Fibroblast of skin of back (primary cell): ENCODE data around the gene C21orf58.

Experiments used
- DNase-seq: peaks from one replicate; pipeline ENCODE4 v3.0.0-alpha.2; 2013

C21orf58 gene

GRCh38 chr21:46294647-46295176 is 29.0 kb downstream of the C21orf58 start:
- DNase-seq, result peak; percentile 69

GRCh38 chr21:46291561-46291960 is 32.1 kb downstream of the C21orf58 start:
- DNase-seq, result no peak

GRCh38 chr21:46289655-46290179 is 34.0 kb downstream of the C21orf58 start:
- DNase-seq, result no peak

GRCh38 chr21:46287541-46287940 is 36.1 kb downstream of the C21orf58 start:
- DNase-seq, result no peak

- peak; percentile 76 for DNase-seq
Measured at GRCh38 chr21:46286648-46287002, 37.0 kb downstream of the C21orf58 start.

GRCh38 chr21:46285761-46286647 is 37.7 kb downstream of the C21orf58 start, which contains the start of gene YBEY:
Gene YBEY (plus strand): TSS chr21:46286342. CDS start chr21:46286914, 572 bp downstream.
- peak; percentile 94 for DNase-seq

- no peak for DNase-seq
Measured at GRCh38 chr21:46285206-46285661, 38.4 kb downstream of the C21orf58 start, which contains the start of gene MCM3AP. Gene MCM3AP (minus strand): TSS chr21:46285611. CDS start chr21:46285286, 325 bp downstream.

GRCh38 chr21:46284733-46285132 is 38.9 kb downstream of the C21orf58 start:
- DNase-seq, result no peak

- no peak for DNase-seq
Measured at GRCh38 chr21:46284077-46284644, 39.5 kb downstream of the C21orf58 start.

GRCh38 chr21:46274797-46275390 is 48.8 kb downstream of the C21orf58 start:
- DNase-seq, result no peak

GRCh38 chr21:46273341-46273740 is 50.3 kb downstream of the C21orf58 start:
- no peak for DNase-seq

GRCh38 chr21:46269466-46269865 is 54.2 kb downstream of the C21orf58 start:
- no peak for DNase-seq

GRCh38 chr21:46268371-46268770 is 55.3 kb downstream of the C21orf58 start:
- DNase-seq, result no peak

- DNase-seq, result no peak
Measured at GRCh38 chr21:46266946-46267345, 56.7 kb downstream of the C21orf58 start.

GRCh38 chr21:46265736-46266525 is 57.7 kb downstream of the C21orf58 start:
- no peak for DNase-seq

GRCh38 chr21:46264690-46265144 is 59.0 kb downstream of the C21orf58 start:
- DNase-seq, result no peak

GRCh38 chr21:46264046-46264689 is 59.5 kb downstream of the C21orf58 start:
- no peak for DNase-seq

- no peak for DNase-seq
Measured at GRCh38 chr21:46256501-46256994, 67.1 kb downstream of the C21orf58 start.

GRCh38 chr21:46255758-46256337 is 67.8 kb downstream of the C21orf58 start:
- no peak for DNase-seq

GRCh38 chr21:46255166-46255565 is 68.5 kb downstream of the C21orf58 start:
- no peak for DNase-seq
